NCI-H146 treated with DMSO at 0.1 percent for 48 hours (cell line): ENCODE measurements around the gene UNKL.
A peak's percentile ranks its signal among the peaks of the same experiment; 100 is the strongest.

Source experiments
- DNase-seq: peaks from one replicate; lab custom pipeline; 2025; ENCODE audit not compliant: unreplicated experiment; lab: John Stamatoyannopoulos, UW

Gene UNKL

DNA sequence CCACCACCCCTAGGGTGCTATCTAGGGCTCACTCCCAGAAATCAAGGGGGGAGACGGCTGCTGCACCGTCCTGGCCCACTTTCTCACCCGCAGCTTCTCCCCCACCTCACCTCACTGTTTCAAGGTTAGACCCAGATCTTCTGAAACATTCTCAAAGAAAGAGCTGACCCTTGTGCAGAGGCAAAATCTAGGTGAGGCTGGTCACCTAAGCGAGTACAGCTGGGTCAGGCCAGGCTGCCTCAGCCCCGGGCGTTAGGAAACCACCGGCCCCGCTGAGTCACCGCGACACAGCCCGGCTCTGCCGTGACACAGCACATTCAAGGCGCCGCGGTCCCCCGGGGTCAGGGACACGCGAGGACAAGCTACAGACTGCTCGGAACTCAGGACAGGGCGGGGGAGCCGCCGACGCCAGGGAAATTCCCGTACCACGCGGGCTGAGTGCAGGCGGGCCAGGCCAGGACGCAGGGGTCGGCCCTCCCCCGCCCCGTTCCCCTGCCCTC, 35.6 kb downstream of the UNKL start:
- DNase-seq, result no peak

DNA sequence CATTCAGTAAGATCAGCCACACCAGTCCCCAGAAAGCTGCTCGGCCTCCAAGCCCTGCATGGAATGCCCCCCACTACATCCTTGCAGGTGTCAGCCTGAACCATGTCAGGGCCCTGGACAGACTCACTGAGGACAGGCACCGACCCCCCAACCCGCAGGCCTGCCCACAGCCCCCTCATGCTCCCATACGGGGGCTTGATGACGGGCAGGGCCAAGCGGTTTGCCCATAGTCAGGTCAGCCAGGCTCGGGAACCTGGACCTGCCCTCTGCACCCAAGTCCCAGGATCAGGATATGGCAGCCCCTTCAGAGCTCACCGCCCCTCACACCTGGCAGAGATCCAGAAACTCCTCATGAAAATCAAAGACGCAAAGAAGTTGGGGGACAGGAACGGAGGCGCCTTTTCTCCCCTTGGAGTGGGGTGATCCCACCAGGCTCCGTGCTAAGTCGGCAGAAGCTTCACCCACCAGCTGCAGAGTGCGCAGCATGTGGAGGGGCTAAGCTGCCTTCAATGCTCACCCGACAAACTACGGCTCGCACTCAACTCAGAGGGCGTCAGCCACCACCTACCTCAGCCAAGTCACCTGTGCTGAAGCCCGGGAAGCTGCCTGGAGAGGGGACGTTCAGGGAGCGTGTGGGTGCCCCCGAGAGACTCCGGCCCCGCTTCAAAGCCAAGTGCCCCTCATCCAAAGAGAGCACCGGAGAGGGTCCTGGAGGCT, 36.3 kb downstream of the UNKL start:
- no peak for DNase-seq

DNA sequence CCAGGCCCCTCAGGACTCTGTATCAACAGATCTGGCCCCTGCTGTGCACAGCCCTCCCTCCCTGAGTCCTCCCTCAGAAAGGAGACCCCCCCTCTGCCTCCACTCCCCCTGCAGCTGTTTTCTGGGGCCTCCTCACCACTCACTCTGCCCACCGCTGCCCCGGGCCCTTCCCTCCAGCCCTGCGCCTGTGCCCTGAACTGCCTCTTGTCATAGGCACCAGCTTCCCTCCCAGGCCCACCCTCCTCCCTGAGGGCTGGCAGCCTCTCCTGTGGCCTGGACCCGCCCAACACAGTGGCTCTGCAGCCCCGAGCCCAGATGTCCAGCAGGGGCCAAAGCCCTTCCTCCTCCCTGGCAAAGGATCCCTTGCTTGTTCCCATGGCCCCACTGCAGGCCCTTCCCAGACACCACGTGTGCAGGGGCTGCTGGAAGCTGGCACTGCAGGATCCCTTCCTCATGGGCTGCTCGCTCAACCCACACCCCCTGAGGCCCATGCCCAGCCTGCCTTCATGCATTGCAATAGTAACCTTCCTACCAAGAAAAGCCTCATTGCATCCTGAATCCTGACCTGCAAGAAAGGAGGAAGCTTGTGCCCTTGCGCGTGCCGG, 37.0 kb downstream of the UNKL start:
- no peak for DNase-seq

DNA sequence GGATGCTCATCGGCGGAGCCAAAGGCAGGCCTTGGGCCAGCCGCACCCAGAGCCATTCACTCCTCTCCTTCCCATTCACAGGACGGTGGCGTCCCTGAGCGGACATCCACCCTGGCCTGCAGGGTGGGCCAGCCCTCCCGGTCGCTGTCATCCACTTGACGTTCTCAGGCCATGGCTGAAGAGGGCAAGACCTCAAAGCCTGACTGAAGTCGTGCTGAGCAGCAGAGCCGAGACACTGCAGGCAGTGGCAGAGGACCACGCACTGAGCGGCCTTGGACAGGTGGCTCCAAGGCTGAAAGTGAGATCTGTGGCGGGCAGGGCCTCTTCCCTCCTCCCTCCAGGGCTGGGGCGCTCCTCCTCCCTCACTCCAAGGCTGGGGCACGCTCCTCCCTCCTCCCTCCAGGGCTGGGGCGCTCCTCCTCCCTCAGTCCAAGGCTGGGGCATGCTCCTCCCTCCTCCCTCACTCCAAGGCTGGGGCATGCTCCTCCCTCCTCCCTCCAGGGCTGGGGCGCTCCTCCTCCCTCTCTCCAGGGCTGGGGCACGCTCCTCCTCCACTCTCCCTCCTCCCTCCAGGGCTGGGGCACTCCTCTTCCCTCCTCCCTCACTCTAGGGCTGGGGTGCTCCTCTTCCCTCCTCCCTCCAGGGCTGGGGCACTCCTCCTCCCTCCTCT, 38.6 kb downstream of the UNKL start:
- no peak for DNase-seq

DNA sequence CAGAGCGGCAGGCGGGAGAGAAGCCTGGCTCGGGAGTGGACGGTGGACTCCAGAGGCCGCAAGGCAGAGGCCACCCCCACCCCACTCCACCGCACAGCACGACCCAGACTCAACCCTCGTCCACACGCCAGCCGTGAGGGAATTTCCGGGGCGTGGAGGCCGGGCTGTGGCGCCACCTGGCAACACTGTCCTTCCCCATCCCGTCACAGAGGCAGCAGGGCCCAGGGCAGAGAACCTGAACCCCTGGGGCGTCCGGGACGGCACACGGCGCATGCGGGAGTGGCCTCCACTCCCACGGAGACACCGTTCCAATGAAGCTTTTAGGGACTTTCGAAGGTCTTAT, 39.2 kb downstream of the UNKL start:
- DNase-seq, result no peak

DNA sequence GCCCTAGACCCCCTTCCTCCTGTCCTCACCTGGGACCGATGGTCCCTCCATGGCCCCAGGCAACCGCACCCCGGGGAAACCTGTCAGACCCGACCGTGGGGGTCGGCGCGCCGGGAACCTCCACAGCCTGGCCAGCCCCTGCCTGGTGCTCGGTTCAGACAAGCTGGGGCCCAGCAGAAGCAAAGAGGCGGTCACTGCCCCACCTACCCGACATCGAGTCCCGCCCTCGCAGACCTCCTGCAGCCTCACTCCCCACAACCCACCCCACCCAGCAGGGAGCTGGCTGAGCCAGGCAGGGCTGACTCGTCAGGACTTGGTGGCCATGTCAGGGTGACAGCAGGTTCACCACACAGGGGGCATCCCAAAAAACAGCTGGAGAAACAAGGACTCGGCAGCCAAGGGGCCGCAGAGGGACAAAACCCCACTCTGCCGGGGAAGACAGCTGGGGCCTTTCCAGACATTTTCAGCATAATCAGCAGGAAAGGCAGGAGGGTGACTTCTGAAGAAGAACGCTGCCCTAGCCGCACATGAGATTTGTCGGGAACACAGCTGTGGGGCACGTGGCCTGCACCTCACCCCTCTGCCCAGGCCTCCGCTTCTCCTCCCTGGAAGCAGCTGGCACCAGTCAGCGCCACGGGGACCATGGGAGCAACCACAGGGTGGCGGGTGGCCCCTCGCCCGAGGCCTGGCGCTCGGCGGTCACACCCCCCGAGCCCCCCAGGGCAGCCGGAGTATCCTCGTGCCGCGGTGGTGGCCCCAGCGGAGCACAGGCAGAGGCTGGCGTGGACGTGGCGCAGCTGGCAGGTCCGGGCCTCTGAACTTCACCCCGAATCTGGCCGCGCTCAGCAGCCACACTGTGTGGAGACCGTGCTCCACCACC, 39.8 kb downstream of the UNKL start:
- no peak for DNase-seq

DNA sequence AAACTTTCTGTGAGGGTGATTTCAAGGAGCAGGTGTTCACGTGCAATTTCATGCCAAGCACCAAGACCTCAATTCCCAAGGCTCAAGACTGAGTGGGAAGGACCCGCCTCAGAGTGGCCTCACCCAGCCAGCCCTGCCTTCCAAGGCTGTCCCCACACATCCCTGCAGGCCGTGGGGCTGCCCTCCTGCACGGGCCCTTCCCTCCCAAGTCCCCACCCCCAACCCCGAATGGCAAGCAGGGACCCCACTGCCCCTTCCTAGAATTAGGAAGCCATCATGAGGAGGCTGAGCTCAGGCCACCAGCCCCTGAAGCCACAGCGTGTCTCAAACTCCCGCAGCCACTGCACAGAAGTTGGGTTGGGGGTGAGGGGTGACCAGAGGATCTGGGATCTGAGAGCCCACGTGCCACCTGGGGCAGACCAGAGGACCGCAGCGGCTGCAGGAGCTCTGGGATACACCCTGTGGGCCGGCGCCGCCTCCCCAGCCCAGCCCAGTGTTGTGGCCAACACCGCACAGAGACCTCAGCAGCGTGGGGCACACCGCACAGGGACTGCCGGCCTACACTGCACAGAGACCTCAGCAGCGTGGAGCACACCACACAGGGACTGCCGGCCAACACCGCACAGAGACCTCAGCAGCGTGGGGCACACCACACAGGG, 42.1 kb downstream of the UNKL start:
- no peak for DNase-seq

DNA sequence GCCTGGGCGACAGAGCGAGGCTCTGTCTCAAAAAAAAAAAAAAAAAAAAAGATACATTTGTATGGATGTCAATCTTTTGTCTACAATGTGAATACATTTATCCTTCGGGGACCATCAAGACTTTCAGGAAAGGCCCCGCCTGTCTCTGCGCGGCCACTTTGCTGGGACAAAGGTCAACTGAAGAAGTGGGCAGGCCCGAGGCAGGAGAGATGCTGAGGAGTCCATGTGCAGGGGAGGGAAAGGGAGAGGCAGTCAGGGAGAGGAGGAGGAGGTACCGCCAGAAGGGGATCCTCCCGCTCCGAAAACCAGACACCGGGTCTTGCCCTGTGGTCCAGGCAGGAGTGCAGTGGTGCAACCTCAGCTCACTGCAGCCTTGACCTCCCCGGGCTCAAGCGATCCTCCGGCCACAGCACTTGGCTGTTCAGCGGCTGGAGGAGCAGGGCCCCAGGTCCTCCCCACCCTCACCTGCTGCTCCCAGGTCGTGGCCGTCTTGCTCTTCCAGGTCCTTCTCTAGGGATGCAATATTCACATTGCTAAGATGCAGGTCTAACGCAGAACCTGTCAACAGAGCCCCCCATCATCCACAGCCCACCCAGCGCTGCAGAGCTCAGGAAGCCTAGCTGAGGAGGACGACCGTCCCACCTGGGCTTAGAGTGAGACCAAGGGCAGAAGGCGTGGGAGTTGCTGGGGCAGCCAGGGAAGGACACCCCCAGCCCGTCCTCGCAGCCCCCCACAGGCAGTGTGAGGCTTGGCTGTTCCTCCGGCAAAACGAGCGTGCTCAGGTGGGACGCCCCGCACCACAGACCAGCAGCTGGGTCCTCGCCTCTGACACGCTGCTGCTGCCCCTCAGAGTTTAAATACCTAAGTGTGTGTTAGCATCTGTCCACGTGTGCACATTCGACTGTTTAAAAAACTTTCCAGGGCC, 43.2 kb downstream of the UNKL start:
- DNase-seq, result no peak

DNA sequence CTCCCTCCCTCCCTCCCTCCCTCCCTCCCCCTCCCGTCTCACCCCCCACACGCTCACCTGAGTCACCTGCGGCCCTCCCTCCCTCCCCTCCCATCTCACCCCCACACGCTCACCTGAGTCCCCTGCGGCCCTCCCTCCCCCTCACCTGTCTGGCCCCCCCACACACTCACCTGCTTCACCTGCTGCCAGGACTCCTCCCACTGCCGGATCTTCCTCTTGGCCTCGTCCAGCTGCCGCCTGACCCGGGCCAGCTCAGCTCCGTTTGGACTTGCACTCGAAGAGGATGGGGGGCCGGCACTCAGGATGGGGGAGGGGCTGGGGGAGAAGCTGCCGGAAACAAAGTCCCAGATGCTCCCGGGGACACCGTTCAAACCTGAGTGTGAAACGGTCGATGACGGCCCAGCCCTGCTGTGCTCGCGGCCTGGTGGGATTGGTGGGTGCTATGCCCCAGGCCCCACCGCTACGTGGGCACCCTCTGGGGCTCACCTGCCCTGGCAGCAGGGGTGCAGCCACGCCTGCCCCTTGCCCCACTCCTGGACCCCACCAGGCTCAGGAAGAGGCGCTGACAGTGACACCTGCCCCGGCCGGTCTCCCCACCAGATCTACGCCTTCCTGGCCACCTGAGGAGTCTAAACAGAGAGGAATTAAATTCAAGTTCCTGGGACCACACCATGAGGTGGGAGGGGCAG, 46.9 kb downstream of the UNKL start:
- no peak for DNase-seq

DNA sequence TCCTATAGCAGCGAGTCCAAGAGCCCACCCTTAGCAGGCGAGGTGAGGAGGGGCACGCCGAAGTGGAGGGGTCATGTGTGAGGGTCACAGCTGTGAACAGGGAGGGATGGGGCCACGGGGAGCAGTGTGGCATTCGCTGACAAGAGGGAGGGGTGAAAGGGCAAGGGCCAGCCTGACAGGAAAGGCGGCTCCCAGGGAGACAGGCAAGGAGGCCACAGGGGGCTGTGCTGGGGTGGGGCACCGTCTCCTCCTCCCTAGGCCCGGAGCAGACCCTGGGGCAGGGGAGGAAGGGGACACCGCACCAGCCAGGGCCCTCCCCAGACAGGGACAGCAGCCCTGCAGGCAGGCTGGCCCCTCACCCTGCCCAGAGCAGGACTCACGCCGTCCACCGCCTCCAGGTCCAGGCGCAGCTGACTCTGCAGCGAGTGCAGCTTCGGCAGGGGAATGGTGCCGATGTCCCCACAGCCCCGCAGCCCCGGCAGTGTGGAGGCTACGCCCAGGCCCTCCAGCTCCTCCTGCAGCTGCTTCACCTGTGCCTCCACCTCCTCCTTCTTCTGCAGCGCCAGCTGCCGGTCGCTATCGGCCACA, 47.7 kb downstream of the UNKL start:
- no peak for DNase-seq

DNA sequence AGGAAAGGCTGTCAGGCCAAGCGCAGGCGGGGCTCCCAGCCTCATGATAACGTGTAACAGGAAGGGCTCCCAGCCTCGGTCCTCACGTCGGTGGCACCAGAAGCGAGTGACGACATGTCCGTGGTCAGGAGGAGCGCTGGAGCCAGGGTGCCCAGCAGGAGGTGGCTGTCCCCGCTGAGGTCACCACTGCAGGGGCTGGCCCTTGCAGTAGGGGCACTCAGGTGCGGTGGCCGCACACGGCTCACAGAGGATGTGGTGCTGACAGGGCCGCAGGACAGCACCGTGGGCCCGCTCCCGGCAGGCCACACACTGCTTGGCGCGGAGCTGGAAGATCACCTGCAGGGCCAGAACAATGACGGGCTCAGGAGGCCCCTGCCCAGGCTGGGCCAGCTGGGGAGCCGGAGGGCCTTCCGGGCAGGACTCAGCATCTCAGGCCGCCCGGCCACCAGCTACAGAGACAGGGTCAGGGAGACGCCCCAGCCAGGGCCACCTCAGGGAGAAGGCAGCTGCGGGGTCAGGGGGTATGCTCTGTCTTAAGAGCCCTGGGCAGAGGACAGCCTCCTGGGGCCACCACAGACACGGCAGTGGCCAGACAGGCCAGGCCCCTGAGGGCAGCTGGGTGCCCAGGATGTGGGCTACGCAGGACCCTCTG, 48.3 kb downstream of the UNKL start:
- DNase-seq, result no peak

DNA sequence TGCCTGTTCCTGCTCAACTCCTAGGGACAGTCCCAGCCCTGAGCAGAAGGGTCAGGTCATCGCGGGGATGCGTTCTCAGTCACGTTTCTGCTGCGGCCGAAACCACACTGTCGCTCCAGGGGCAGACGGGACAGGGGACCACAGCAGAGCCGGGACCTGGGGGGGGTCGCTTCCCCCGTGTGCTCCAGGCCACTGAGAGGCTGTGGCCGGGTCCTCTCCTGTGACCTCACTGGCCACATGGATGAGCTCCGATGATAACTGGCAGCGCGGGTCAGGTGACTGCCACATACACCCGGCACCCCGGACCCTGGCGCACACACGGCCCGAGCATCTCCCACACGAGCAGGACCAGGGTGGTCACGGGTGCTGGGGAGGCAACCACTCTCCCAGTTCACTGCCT, 50.0 kb downstream of the UNKL start:
- DNase-seq, result no peak

DNA sequence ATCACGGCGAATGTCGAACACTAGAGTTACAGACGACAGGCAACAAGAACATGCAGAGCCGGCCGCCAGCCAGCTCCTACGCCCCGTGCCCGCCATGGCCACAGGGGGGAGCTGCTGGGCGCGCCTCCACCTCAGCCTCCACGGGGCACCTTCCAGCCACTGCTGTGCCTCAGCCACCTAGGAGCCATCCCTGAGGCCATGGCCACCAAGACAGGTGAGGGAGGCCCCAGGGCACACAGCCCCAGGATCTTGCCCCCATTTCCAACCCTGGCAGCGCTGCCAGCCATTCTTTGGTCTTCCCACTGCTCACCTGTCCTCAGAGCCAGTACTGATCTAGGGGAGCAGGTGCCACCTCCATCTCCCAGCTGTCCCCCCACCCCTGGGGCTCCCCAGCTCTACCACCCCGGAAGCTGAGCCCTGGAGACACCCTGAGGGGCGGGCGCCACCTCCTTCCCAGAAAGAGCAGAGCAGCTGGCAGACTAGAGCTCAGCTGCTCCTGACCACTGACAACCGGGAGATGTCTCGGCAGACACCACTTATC, 50.9 kb downstream of the UNKL start:
- DNase-seq, result peak; percentile 28

DNA sequence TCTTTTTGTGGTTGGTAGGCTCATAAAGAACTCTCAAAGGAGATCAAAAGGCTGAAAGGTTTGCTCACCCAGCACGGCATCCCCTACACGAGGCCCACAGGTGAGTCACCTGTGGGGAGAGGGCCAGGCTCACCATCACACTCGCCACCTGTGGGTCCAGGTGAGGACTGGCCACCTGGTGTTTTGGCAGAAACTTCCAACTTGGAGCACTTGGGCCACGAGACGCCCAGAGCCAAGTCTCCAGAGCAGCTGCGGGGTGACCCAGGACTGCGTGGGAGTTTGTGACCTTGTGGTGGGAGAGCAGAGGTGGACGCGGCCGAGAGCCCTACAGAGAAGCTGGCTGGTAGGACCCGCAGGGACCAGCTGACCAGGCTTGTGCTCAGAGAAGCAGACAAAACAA, 51.7 kb downstream of the UNKL start:
- no peak for DNase-seq

DNA sequence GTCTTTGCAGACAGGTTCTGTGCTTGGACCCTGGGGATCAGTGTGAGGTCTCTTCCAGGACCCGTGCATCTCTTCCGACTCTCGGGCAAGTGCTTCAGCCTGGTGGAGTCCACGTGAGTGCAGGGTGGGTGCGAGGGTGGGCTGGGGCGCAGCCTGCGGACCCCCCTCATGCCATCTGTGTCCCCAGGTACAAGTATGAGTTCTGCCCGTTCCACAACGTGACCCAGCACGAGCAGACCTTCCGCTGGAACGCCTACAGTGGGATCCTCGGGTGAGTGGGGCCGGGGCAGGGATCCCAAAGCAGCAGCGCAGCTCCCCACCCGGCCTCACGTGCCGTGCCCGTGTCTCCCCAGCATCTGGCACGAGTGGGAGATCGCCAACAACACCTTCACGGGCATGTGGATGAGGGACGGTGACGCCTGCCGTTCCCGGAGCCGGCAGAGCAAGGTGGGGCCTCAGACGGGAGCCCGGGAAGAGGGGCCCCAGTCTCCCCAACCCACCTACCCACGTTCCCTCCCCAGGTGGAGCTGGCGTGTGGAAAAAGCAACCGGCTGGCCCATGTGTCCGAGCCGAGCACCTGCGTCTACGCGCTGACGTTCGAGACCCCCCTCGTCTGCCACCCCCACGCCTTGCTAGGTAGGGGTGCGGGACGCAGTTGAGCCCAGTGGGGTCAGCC, 52.7 kb downstream of the UNKL start:
- DNase-seq, result no peak

DNA sequence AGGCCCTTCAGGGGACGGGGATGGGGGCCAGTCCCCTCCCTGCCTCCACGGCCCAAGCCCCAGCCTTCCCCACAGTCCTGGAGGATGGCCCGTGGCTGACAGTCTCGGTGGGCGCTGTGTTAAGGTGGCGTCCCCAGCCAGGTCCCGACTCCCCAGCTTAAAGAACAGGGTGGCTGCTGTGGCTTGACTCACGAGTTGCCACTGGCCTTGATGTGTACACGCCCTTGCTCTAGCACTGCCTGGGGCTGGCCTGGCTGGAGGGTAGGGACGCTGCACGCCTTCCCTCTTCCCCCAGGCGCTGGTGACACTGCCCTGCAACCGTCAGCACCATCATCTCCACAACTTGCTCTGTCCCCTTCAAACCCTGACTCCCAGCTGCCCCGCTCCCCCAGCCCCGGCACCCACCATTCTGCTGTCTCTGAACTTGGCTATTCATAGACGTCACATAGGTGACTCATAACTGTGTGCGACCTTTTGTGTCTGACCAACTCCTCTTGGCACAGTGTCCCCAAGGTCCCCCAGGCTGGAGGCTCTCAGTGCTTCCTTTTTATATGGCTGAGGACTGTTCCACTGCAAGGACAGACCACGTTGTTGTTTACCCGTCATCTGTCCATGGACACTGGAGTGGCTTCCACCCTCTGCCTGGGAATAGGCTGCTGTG, 56.5 kb downstream of the UNKL start:
- DNase-seq, result no peak
